Inflammatory macrophage treated with lipopolysaccharide for 1 hour (primary cell): Measurements from ENCODE around the gene CD83.
A peak's percentile ranks its signal among the peaks of the same experiment; 100 is the strongest.

Source experiments
- DNase-seq, 2 donors: peaks; one replicate each; pipeline ENCODE4 v3.0.0-alpha.2; 2020 to 2022

Gene CD83

GRCh38 chr6:14117158-14118090 lies at the start of gene CD83:
Gene CD83, plus strand, starts transcription at chr6:14117772. Its CDS starts 40 bp downstream, at chr6:14117812.
- peak; percentile 89 to 95 for DNase-seq

- DNase-seq: peak; percentile 62 to 88
These were observed 49.4 kb upstream of the CD83 start for GRCh38 chr6:14068133-14068532.

DNA sequence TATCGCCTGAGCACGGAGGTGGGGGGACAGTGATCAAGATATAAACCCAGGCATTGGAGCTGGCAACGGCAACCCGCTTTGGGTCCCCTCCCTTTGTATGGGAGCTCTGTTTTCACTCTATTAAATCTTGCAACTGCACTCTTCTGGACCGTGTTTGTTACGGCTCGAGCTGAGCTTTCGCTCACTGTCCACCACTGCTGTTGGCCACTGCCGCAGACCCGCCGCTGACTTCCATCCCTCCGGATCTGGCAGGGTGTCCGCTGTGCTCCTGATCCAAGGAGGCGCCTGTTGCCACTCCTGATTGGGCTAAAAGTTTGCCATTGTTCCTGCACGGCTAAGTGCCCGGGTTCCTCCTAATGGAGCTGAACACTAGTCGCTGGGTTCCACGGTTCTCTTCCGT lies 48.9 kb upstream of the CD83 start:
- no peak for DNase-seq

GRCh38 chr6:14070457-14070856 lies 47.1 kb upstream of the CD83 start:
- DNase-seq: no peak

DNA sequence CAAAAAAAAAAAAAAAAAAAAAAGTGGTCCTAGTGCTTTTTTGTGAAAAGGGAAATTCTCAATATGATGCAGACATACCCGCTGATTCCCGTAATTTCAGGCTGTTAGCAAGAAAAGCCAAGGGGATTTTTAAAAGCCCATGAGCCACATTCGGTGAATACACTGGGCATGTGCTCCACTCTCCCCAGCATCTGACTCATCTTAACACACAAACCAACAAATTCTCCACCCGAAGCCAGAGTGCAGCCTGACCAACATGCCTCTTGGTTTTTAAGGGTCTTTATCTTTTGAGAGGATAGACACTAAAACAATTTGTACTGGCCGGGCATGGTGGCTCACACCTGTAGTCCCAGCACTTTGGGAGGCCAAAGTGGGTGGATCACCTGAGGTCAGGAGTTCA lies 45.5 kb upstream of the CD83 start:
- DNase-seq: peak; percentile 64 to 89

GRCh38 chr6:14073561-14074354 lies 43.8 kb upstream of the CD83 start:
- peak; percentile 38 to 52 for DNase-seq

- no peak for DNase-seq
These were observed 43.0 kb upstream of the CD83 start for GRCh38 chr6:14074476-14075094.

GRCh38 chr6:14075095-14075503 lies 42.5 kb upstream of the CD83 start:
- DNase-seq: peak; percentile 68 to 77

DNA sequence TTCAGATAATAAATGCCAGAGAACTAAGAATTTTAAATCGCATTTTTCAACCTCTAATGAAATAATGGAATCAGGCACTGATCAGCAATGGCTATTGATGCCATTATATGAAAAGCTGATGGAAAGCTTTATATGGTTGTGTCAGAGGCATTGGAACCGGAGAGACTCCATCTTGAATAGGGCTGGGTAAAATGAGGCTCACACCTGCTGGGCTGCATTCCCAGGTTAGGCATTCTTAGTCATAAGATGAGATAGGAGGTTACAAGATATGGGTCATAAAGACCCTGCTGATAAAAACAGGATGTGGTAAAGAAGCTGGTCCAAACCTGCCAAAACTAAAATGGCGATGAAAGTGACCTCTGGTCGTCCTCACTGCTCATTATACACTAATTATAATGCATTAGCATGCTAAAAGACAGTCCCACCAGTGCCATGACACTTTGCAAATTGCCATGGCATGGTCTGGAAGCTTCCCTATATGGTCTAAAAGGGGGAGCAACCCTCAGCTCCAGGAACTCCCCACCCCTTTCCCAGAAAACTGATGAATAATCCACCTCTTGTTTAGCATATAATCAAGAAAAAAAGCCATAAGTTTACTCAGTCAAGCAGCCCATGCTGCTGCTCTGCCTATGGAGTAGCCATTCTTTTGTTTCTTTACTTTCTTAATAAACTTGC lies 40.2 kb upstream of the CD83 start:
- DNase-seq: no peak

DNA sequence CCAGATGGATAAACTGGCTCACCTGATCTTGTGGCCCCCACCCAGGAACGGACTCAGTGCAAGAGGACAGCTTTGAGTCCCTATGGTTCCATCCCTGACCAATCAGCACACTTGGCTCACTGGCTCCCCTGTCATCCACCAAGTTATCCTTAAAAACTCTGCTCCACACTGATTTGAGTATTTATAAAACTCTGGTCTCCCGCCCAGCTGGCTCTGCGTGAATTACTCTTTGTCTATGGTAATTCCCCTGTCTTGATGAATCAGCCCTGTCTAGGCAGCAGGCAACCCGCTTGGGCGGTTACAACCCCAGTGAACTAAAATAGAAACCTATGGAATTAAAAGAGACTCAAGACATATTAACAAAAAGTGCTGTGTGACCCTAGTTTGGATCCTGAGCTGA lies 38.1 kb upstream of the CD83 start:
- DNase-seq: peak in 1 of 2 donors; percentile 48

- DNase-seq: no peak
These were observed 37.6 kb upstream of the CD83 start for GRCh38 chr6:14079971-14080370.

DNA sequence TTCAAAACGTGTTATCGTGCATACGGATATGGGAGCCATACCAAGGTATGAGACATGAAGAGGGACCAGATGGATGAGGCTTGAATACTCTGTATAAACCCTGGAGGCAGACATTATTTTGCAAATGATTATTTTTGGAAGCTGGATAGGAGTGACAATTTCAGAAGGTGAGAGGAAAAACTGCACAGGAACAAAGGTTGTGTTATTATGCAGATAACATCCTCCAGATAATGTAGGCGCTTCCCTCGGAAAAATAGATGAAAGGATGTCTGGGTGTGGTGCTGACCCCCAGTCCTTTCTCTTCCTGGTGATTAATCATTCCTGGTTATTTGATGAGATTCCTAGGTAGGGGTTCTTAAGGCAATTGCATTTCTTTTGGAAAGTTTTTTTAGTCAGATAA lies 36.4 kb upstream of the CD83 start:
- no peak for DNase-seq

DNA sequence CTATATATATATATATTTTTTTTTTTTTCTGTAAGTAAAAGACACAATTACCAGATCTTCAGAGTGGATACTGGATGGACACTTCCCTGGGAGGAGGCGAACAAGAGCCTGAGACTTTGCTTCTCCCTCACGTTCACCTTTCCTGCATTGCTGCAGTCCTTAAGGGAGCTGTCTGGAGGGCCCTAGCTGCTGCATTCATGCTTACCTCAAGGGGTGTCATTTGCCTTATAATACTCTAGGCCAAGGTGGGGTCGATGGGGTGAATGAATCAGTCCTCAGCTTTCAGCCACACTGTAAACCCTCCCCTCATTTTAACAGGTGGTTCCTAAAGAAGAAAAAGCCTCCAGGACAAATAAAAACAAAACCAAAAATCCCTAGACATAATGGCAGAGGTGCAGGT lies 34.8 kb upstream of the CD83 start:
- DNase-seq: no peak

GRCh38 chr6:14083262-14083661 lies 34.3 kb upstream of the CD83 start:
- DNase-seq: no peak

DNA sequence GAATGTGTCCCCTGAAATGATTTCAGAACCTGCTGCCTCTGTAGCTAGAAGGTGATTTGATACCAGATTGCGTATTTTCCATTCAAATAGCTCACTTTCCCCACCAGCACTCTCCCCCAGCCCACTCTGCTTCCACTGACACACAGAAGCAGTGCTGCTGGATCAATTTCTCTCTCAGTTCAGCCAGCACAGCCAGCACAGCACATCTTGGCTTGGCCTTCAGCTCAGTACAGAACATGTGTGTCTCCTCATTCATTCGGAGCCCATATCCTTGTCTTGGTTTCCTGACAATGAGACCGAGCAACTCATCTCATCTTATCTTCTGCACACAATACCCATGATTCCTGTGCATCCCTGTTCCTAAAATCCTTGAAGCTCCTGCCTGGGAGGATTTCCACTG lies 33.8 kb upstream of the CD83 start:
- DNase-seq: no peak

- DNase-seq: no peak
These were observed 33.2 kb upstream of the CD83 start for GRCh38 chr6:14084388-14084787.

DNA sequence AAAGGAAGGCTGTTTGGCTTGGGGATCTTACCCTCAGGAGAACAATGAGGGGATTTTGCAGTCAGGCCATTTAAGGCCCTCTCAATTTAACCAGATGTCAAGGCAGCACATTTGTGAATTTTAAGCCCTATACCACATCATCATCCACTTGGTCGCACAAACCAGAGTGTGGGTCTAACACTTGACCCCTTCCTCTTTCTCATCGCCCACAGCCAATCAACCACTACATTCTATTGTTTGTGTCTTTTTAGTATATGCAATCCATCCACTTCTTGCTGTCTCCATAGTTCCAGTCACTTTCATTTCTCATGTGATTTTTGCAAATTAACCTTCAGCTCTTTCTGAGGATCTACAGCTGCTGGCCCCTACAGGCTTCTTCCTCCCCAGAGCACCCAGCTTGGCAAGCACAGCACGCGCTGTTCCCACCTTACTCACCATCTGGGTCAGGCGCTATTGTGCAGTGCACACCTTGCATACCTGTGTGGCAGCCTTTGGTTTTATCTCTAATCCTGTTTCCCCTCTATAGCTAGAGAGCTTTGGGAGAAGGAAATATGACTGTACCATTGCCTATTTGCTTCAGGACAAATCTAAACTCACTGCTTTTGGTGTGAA lies 32.3 kb upstream of the CD83 start:
- no peak for DNase-seq

GRCh38 chr6:14086701-14087100 lies 30.9 kb upstream of the CD83 start:
- peak; percentile 42 to 55 for DNase-seq

DNA sequence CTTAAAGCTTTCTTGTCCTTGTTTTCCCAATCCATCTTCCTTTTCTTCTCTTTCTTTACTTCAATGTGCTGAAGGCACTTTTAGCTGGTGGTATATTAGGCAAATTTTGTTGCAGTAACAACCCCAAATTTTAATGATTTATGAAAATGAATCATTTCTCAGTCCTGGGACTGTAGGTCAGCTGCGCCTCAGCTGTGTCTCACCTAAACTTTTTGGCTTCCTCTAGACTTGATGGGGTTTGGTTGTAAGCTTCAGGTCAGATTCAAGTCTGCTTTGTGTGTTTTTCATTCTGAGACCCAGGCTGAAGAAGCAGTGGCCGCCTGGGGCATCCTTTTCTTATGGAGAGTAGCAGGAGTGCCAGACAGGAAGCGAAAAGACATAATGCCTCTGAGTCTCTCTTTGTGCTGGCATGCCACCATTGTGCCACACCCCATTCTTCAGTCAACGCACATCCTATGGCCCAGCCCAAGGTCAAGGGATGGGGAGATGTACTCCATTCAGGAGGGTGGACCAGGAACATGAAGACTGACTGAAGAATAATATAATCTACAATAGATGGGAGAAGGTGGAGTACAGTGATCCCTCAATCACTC lies 28.9 kb upstream of the CD83 start:
- DNase-seq: no peak

- DNase-seq: no peak
These were observed 28.3 kb upstream of the CD83 start for GRCh38 chr6:14089224-14089623.

DNA sequence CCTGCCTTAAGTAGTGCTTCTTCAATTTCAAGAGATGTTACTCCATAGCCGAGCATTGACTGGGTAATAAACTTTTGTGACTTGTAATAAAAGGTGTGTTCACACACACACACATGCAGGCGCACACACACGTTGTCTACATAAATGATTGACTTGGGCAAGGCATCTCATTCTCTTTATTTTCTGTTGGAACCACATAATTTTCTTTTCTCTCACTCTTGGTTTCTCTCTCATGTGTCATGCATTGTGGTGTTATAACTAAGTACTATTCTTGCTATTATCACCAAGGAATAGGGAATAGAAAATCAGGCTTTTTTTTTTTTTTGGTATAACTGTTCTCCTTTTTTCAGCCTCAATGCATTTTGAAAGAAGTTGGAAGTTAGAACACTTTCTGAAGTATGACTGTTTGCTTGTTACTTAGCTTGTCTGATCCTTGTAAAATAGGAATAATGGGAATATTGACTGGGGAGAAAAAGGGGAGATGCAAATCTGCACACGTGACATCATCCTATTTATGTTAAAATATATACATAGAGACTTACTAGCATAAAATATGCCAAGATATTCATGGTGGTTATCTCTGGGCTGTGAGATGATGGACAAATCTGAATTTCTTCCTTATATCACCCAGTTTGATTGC lies 26.1 kb upstream of the CD83 start:
- no peak for DNase-seq
